K562 (cell line): ENCODE data around the gene MET. TPM values are rescaled to one million over a fixed set of nuclear protein-coding genes. Genes with fewer than 3 reads are reported as not detected.
A peak's percentile ranks its signal among the peaks of the same experiment; 100 is the strongest.

Experiments used
- MGA ChIP-seq: fragments of 450-650 bp; IDR thresholded peaks from 2 replicates; pipeline ENCODE4 v1.6.1; 2016; ENCODE audit warnings: mild to moderate bottlenecking, moderate library complexity
- ZNF609 ChIP-seq: sonication (generic); formaldehyde crosslinking; IDR thresholded peaks from 2 replicates; pipeline ENCODE4 v1.8.1; 2023; ENCODE audit warnings: missing genetic modification reagents, mild to moderate bottlenecking, borderline replicate concordance
- polyA plus RNA-seq, 8 experiments: library from polyadenylated mRNA; depleted of rRNA in 4 of 8; stranded (reverse) in 5 of 8; unstranded in 3 of 8; fragments of >200 nt; fragmentation: Nextera tagmentation in 2 of 8; fragmentation: Illumina TruSeq in 1 of 8; extraction: Ambion mirVana in 2 of 8; extraction: Trizol in 1 of 8; gene quantifications; 2 replicates each; pipeline versions ENCODE4 v1.2.1 to v1.2.3, GENCODE V29; 2011 to 2014; ENCODE audit warnings: inconsistent platforms in 1 of 8, missing spikeins in 1 of 8
- total RNA-seq, 7 experiments: library from RNA; depleted of rRNA in 6 of 7; stranded (reverse); fragments of >200 nt in 6 of 7; fragmentation: Illumina TruSeq in 2 of 7; extraction: Trizol in 2 of 7; gene quantifications; 2 replicates each; pipeline versions ENCODE4 v1.2.1 to v1.2.3, GENCODE V29; 2011 to 2021; ENCODE audit warnings: low replicate concordance in 1 of 7
- TF ChIP-seq, protein P1 (sequence below), 2 experiments: fragments of 450-650 bp; IDR thresholded peaks; 2 replicates each; pipeline ENCODE4 v1.6.1; 2016

Gene MET
- total and polyA plus RNA-seq, 9 of the 15 experiments (the other 6 are each of a cell fraction or from before 2014, with no cell fraction given) = 0.84 to 2.4 (median 1.1) TPM

DNA sequence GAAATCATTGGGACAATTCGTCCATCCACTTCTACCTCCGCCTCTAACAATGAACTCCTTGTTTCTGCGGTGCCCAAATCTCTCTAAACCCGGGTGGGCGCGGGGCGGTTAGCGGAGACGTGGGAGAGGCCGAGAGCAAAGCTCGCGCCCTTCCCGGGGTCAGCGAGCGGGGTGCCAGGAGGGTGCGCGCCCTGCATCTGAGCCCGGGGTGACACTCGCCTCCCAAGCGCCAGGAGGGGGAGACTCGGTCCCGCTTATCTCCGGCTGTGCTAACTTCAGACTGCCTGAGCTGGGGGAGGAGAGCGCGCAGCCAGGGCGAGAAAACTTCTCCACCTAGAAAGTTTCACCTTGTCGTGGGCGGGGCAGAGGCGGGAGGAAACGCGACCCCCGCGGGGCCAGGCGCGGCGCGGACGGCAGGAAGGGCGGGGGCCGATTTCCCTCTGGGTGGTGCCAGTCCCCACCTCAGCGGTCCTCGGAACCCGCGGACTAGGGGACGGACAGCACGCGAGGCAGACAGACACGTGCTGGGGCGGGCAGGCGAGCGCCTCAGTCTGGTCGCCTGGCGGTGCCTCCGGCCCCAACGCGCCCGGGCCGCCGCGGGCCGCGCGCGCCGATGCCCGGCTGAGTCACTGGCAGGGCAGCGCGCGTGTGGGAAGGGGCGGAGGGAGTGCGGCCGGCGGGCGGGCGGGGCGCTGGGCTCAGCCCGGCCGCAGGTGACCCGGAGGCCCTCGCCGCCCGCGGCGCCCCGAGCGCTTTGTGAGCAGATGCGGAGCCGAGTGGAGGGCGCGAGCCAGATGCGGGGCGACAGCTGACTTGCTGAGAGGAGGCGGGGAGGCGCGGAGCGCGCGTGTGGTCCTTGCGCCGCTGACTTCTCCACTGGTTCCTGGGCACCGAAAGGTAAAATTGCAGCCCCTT is at the start of gene MET (continued):
- no peak for TF ChIP-seq ZNF609
- peak; percentile 80 for TF ChIP-seq MGA
- TF ChIP-seq, protein P1, sequence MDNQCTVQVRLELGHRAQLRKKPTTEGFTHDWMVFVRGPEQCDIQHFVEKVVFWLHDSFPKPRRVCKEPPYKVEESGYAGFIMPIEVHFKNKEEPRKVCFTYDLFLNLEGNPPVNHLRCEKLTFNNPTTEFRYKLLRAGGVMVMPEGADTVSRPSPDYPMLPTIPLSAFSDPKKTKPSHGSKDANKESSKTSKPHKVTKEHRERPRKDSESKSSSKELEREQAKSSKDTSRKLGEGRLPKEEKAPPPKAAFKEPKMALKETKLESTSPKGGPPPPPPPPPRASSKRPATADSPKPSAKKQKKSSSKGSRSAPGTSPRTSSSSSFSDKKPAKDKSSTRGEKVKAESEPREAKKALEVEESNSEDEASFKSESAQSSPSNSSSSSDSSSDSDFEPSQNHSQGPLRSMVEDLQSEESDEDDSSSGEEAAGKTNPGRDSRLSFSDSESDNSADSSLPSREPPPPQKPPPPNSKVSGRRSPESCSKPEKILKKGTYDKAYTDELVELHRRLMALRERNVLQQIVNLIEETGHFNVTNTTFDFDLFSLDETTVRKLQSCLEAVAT (IDR thresholded peaks at IDR 0.05) = no peak
